NCI-H1092 treated with DMSO at 0.1 percent for 48 hours (cell line): ENCODE measurements around the gene ALDH8A1.

ENCODE experiments used
- DNase-seq: peaks from one replicate; lab custom pipeline; 2025; lab: John Stamatoyannopoulos, UW

Gene ALDH8A1, protein sequence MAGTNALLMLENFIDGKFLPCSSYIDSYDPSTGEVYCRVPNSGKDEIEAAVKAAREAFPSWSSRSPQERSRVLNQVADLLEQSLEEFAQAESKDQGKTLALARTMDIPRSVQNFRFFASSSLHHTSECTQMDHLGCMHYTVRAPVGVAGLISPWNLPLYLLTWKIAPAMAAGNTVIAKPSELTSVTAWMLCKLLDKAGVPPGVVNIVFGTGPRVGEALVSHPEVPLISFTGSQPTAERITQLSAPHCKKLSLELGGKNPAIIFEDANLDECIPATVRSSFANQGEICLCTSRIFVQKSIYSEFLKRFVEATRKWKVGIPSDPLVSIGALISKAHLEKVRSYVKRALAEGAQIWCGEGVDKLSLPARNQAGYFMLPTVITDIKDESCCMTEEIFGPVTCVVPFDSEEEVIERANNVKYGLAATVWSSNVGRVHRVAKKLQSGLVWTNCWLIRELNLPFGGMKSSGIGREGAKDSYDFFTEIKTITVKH

DNA sequence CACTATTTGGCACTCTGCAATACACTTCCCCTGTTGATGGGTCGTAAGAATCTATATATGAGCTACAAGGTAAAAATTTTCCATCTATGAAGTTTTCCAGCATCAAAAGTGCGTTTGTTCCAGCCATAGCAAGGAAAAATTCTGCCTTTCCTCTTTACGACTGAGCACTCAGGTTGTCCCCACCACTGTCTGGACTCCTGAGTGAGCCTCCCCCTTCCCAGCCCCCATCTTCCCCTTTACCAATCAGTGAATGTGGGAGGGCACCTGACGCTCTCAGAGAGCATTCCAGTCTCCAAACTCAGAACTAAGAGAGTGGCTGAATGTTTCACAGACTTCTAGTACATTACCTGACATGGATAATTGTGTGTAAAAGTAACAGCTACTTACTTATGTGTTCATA is at the start of gene ALDH8A1:
Gene ALDH8A1 (minus strand): TSS at position 175 of the 400 bp plus-strand sequence. CDS start 48 bp downstream, at position 127.
- DNase-seq = no peak

DNA sequence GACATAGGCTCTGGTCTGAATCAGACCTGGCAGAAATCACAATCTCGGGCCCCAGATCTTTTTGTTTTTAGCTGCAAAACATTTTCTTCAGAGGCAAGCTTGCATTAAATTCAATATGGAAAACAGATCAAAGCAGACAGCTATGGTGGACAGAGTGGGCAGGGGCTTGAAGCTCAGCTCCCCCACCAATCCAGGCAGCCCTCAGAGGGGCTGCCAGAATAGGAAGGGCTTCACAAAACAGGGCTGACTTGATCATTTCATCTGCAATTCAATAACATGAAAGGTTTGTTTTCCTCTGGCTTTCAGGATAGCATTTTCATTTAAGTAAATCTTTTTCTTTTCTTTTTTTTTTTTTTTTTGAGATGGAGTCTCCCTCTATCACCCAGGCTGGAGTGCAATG is 49.2 kb upstream of the ALDH8A1 start:
- no peak for DNase-seq

DNA sequence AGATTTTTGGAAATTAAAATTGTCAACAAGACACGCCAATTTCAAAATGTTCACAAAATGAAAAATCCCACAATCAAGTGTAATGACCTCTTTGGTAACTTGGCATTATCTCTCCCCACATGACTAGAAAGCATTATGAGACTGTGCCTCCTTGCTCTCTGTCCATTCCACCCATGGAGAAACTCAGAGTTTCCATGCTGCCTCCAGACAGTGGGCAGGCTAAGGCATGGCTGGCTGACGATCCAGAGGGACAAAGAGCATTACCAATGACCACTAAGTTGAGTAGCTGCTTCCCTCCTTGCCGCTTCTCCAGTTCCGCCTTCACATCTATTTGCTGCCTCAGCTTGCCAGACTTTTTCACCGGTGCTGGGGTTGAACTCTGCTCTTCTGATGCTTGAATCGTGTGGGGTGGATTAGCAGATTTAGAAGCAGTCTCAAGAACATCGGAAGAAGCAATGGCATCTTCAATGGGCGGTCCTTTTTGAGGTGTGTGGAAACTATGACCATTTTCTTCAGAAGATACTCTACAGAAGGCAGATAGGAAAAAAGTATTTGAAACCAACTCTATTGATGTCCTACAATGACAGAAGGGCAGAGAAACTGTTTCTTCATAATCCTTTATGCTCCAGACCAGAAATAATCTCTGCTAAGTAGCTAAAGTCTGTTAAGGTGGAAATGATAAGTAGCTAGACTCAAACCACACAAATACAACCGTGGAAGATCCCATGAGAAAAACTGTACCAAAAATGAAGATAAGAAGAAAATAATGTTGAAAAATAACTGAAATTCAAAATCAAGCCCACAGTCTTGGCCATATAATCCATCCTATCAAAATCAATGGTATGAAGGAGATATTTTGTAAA is 47.5 kb upstream of the ALDH8A1 start:
- DNase-seq = no peak

DNA sequence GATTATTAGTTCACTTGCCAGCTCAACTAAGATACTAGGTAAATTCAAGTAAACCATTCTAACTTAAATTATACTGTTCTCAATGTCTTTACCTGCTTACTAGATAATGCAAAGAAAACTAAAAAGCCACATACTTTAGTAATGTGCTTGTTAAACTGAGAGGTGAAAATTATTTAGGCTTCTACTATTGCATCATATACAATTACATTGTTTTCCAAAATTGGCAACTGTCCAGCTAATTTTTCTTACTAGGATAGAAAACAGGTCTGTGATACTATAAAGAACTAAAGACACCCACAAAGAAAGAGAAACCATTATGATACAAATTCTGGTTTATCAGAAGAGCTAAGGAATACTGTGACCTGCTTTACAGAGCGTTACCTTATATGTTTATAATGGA is 45.6 kb upstream of the ALDH8A1 start:
- DNase-seq = no peak

DNA sequence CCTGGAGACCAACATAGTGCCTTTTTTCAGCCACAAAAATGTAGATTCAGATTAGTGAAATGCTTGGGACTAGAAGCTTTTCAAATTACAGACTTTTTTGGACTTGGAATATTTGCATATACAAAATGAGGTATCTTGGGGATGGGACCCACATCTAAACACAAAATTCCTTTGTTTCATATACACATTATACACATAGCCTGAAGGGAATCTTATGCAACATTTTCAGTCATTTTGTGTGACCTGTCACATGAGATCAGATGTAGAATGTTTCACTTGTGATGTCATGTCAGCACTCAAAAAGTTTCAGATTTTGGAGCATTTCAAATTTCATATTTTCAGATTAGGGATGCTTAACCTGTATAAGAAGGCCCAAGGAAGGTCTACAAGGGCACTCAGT is 44.5 kb upstream of the ALDH8A1 start:
- no peak for DNase-seq

DNA sequence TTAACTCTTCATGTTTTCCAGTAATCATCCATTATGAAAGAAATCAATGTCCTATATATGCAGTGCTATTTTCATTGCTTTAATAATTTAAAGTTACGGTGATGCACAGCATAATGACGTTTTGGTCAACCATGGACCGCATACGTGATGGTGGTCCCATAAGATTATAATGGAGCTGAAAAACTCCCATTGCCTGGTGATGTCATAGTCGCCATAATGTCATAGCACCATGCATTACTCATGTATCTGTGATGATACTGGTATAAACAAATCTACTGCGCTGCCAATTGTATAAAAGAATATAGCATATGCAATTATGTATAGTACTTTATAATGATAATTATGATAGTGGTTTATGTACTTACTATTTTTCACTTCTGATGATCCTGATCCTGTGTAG is 42.3 kb upstream of the ALDH8A1 start:
- no peak for DNase-seq

DNA sequence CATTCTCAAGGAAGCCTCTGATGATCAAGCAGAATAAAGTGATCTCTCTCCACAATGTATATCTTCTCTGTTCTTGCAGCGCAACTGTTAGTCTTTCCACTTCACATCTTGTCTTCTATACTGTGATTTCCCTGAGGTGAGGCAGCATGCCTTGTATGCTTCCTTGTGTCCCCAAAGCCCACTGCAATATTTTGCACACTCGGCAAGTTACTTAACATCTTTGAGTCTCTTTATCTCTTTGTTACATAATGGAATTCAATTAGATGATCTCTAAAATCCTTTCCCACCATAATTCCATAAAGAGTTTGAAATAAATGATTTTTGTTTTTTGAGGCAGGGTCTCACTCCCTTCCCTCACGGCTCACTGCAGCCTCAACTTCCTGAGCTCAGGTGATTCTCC is 40.4 kb upstream of the ALDH8A1 start:
- DNase-seq = no peak

DNA sequence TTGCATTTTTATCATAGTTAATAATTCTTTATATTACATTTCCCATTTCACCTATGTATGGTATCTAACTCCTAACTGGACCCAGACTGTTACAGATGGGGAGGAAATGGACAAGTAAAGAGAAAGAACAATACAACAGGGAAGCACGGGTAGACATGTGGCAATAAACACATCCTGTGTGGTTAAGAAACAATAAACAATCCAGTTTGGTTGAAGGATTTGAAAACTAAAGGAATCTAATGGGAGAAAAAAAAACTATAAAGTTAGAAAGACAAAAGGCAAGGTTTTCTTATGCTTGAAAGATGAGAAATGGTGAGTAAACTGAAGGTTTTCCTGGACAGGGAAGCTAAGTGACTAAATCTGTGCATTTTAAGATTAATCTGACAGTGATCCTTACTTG is 34.9 kb upstream of the ALDH8A1 start:
- DNase-seq = no peak

DNA sequence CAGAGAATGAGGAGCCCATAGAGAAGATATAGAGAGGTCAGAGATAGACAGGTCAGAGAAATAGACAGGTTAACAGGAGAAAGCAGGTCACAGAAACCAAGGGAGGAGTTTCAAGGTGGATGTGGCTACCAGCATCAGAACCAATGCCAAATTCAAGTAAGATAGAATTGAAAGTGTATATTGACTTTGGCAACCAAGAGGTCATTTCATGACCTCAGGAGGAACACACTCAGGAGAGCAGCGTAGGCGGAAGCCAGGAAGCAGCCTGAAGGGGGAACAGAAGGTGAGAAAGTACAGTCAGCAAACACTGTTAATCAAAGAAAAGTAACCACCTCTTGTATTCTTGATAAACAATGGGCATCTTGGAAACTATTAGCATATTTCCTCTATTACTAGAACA is 33.9 kb upstream of the ALDH8A1 start:
- no peak for DNase-seq

DNA sequence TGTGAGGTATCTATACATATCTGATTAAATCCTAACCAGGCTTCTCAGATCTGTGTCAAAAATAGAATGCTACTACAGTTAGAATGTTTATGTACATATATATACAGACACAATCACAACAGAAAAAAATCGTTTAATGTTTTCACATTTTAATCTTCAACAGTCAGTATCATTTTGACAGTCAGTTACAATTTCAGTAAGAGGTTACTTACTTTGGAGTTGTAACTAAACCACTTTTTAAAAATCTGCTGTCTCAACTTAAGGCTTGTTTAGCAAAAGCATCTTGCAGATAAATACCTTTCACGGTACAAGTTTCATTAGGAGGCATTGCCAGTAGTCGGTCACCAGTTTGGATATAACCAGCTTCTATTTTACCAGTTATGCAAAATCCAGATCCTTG is 32.3 kb upstream of the ALDH8A1 start:
- no peak for DNase-seq

DNA sequence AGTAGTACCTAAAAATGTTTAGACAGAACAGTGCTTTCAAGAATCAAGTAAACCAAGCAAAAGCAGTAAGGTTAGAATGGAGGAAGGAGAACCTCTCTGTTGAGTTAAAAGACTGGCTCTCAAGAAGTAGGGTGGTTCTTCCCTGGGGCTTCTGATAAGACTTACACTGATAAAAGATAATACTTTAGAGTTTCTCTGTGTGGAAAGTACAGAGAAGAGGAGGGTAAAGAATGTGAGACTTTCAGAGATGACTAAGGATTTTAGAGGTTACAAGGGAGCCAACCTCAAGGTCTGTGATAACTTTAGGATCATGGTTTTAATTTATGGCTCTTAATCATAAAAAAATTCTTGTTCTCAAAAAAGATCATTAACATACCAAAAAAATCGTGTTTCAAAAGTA is 30.9 kb upstream of the ALDH8A1 start:
- DNase-seq = no peak

DNA sequence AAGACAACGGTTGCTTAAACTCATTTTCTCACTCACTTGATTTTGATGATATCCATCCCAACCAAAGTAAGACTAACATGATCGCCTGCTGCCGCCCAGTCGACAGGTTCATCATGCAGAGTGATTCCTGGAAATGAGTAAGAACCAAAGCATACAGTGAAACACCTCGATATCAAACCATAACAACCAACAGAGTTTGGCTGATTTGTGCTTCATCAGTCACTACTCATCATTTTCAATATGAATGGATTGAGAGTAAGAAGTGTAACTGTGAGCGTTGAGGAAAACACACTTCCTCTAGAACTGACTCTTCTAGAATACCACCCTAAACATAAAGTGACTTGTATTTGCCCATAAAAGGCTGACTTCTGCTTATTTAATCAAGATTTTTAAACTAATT is 29.2 kb upstream of the ALDH8A1 start:
- no peak for DNase-seq

DNA sequence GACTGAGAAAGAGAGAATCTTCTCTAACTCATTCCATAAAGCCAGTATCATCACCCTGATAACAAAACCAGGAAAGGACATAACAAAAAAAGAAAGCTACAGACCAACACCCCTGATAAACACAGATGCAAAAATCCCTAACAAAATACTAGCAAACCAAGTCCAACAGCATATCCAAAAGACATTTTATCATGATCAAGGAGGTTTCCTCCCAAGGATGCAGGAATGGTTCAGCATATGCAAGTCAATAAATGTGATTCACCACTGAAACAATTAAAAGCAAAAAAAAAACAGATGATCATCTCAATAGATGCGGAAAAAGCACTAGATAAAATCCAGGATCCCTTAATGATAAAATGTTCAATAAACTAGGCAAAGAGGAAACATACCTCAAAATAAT is 24.5 kb upstream of the ALDH8A1 start:
- no peak for DNase-seq

DNA sequence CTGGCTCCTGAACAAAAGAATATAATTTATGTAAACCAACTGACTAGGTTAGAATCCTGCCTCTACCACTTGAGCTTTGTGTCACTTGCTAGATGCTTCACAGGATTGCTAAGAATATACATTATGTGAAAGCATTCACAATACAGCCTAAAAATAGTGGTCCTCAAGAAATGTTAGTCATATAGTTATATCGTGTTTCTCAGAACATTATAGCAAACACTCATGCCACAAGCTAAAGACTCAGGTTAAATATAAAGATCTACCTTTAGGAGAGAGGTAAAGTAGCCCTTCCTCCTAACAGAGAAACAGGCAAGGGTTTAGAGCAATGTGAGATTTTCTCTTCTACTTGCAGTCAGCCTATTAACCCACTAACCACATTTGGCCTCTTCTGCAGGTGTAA is 17.8 kb upstream of the ALDH8A1 start:
- DNase-seq = no peak

DNA sequence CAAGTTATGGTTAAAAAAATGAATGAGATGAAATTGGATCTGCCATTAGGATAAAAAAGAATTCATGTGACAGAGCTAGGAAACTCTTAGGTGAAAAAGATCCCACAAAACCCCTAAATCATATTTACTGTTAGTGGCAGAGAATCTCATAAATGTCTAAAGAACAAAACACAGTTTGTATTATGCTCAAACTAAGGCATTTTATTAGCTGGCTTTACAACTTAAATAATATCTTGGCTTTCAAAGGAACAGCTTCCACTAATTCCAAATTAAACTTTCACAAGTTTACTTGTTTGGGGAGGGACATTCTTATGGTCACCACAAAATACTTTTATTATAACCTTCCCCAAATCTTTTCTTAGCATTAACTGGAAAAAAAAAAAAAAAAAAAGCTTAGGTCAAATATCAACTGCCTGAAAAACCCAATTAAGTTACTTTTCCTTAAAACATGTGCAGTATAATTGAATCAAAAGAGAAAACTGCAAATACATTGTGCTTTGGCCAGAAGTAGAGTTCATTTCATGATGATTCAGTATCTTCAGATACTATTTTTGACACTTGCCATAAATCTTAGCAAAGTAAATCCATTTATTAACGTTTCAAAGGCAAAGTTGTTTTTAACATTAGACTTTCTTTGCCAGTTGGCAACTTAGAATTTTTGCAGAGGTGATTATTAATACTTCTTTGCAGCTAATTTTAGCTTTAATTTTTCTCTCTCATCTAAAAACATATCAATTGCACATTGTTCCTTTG is 14.7 kb upstream of the ALDH8A1 start:
- DNase-seq = no peak

DNA sequence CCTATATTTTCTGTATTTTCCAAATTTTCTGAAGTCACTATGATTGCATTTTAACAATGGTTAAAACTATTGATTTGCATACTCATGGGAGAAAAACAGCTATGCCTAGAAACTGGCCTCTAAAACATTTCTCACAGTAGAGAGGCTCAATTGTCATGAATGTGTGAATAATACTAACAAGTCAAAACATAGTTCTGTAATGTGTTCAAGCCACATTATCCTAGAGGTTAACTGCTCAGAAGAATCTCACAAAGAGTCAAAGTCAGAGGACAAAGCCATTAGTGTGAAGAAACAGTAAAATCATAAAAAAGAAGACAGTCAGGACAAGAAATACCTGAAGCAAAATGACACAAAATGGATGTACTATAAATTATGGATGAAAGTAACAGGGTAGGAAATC is 12.5 kb upstream of the ALDH8A1 start:
- no peak for DNase-seq

DNA sequence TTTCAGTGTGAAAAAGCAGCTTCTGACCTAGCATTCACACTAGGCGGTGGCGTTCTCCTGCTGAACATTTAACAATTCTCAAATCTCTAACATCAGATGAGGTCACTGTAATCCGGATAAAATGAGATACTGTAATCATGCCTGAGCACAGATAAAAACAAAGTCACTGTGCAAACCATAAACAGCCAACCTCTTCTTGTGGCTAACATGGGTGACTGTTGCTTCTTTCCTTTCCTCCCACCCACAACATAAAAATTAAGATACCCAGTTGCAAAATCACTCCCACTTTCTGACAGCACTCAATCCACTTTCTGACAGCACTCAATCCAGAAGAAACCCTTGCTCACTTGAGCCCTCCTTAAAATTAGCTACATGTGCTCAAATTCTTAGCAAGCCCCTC is 11.5 kb upstream of the ALDH8A1 start:
- DNase-seq = no peak

DNA sequence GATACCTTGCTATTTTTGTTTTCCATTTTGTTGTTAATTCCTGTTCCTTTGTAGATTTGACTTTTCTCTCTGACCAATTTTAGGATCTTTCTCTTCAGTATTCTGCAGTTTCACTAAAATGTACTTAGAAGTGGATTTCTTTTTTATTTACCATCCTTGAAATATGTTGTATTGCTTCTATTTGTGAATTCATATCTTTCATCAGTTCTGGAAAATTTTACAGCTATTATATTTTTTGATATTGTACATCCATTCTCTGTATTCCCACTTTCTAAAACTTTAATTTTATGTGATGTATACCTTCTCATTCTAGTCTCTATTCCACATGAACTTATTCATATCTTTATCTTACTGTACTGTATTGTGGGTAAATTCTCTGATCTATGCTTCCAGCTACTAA is 9.7 kb upstream of the ALDH8A1 start:
- DNase-seq = no peak

DNA sequence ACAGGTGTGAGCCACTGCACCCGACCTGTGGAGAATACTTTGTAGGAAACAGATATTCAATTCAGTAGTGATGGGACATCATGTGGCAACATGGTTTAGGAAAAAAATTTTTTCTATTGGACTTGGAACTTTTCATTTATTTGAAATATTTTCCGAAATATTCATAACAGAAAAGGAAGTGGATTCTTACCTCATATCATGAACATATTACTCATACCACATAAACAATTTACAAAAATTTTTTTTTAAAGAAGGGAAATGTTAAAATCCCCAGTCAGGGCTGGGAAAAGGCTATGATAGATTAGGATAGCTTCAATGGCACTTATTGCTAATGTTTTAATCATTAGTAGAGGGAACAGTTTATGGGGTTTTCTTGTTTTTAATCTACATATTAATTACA is 6.8 kb upstream of the ALDH8A1 start:
- DNase-seq = no peak

DNA sequence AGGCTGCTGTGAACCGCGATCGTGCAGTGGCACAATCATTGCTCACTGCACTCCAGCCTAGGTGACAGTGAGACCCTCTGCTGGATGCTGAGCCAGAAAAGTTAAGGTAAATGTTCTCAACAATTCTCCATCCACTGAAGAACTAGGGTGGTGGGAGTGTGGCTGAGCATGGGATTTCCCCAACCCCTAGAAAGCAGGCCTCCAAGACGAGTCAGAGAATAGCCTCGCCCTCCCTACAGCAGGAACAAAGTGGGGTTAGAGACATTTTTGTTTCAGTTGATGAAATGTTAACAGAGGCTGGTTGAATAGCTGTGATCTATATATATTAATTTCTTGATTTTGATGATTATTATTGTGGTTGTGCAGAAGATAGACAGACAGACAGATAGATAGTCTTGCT is 6.1 kb upstream of the ALDH8A1 start:
- no peak for DNase-seq

DNA sequence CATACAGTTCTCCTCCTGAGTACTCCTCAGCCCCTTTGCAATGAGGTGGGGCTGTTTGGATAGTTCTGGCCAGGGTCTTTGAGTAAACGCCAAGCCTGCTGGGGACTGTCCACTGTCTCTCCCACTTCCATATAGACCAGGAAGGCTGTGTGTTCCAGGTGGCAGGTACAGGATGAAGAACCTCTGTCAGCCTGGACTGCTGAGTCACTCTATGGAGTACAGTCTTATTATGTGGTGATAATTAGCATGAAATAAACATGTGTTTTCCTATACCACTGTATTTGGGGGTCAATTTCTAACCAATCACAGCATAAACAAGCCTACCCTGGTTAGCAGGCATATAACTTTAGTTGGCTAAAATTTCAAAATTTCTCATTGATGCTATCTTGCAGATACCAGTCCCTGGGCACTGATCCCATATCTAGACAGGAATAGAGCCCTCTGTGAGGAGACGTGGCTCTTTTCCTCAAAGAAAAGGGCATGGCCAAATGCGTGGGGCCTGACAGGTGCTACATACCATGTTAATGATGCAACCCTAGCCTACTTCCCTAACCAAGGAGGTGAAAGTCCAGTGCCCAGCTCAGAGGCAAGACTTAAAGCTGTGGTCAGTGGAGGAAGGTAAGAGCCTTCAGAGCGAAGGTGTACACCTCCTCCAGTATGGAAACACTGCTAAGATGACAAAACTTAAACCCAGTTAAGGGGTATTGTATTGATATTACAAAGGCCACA is 4.5 kb upstream of the ALDH8A1 start:
- DNase-seq = no peak
